Suprapubic skin (tissue), 4 donors: ENCODE data around the gene TMEM17.

Experiments
- CTCF ChIP-seq, 2 donors: fragments of 200-600 bp in 1 of 2; fragments of 450-650 bp in 1 of 2; sonication (generic) in 1 of 2; IDR thresholded peaks; one replicate each; pipeline ENCODE4 v1.5.1; 2016 to 2019; ENCODE audit warnings: antibody characterized with exemption in 2 of 2, mild to moderate bottlenecking in 1 of 2, moderate library complexity in 1 of 2
- EP300 ChIP-seq: sonication (generic); formaldehyde crosslinking; IDR thresholded peaks from one replicate; pipeline ENCODE4 v1.6.1; 2017; ENCODE audit warnings: antibody characterized with exemption
- POLR2A ChIP-seq, 2 donors: fragments of 450-650 bp; IDR thresholded peaks; one replicate each; pipeline ENCODE4 v1.6.1; 2017; ENCODE audit warnings: antibody characterized with exemption in 2 of 2, mild to moderate bottlenecking in 2 of 2, moderate library complexity in 2 of 2
- POLR2AphosphoS5 ChIP-seq, 3 donors: sonication (generic); formaldehyde crosslinking; IDR thresholded peaks; one replicate each; pipeline ENCODE4 v1.6.1; 2017; ENCODE audit warnings: antibody characterized with exemption in 3 of 3

GRCh38 chr2:62547854-62548253, 41.9 kb upstream of the TMEM17 start:
- TF ChIP-seq CTCF (IDR thresholded peaks at IDR 0.05) (no peak), POLR2AphosphoS5 (IDR thresholded peaks at IDR 0.05) (no peak), POLR2A (IDR thresholded peaks at IDR 0.05) (no peak), EP300 (no peak)
